K562 (cell line): Measurements from ENCODE around the gene HOGA1. TPM values are rescaled to one million over a fixed set of nuclear protein-coding genes. Genes with fewer than 3 reads are reported as not detected.

ENCODE experiments used
- ARID1B ChIP-seq: fragments of 450-650 bp; IDR thresholded peaks from 2 replicates; pipeline ENCODE4 v1.6.1; 2016; ENCODE audit warnings: antibody characterized with exemption, mild to moderate bottlenecking, inconsistent platforms
- C11orf30 ChIP-seq: fragments of 450-650 bp; IDR thresholded peaks from 2 replicates; pipeline ENCODE4 v1.6.1; 2016; ENCODE audit warnings: low read depth, mild to moderate bottlenecking
- CCNT2 ChIP-seq: IDR thresholded peaks from 2 replicates; pipeline ENCODE4 v1.6.1; 2011; ENCODE audit warnings: borderline replicate concordance, low read depth, mild to moderate bottlenecking, moderate library complexity, mixed read lengths, low read length; ENCODE audit not compliant: insufficient read length; ENCODE audit errors: extremely low read depth
- DIDO1 ChIP-seq: fragments of 450-650 bp; IDR thresholded peaks from 2 replicates; pipeline ENCODE4 v1.6.1; 2016; ENCODE audit warnings: low read depth, missing biosample characterization, missing genetic modification characterization
- GMEB1 ChIP-seq: fragments of 250-450 bp; sonication (Bioruptor Pico); IDR thresholded peaks from 2 replicates; pipeline ENCODE4 v1.4.0; 2020; ENCODE audit warnings: mild to moderate bottlenecking
- HDGF ChIP-seq: fragments of 450-650 bp; IDR thresholded peaks from 2 replicates; pipeline ENCODE4 v1.6.1; 2016
- IRF9 ChIP-seq: fragments of 450-650 bp; IDR thresholded peaks from 2 replicates; pipeline ENCODE4 v1.6.1; 2016; ENCODE audit warnings: missing biosample characterization, missing genetic modification characterization
- MECOM ChIP-seq: fragments of 250-450 bp; sonication (Bioruptor Pico); IDR thresholded peaks from 2 replicates; pipeline ENCODE4 v1.8.0; 2022; ENCODE audit warnings: inconsistent platforms
- MTF1 ChIP-seq: fragments of 250-450 bp; sonication (Bioruptor Pico); IDR thresholded peaks from 2 replicates; pipeline ENCODE4 v1.9.0; 2021; ENCODE audit warnings: moderate library complexity, mild to moderate bottlenecking, inconsistent platforms, borderline replicate concordance
- NBN ChIP-seq: fragments of 450-650 bp; IDR thresholded peaks from 2 replicates; pipeline ENCODE4 v1.6.1; 2016; ENCODE audit warnings: low read depth, mild to moderate bottlenecking
- NR3C1 ChIP-seq: sonication (generic); formaldehyde crosslinking; IDR thresholded peaks from 2 replicates; pipeline ENCODE4 v1.8.1; 2022; ENCODE audit warnings: missing genetic modification reagents
- PHF20 ChIP-seq: fragments of 450-650 bp; IDR thresholded peaks from 2 replicates; pipeline ENCODE4 v1.6.1; 2018; ENCODE audit not compliant: partially characterized antibody
- PTTG1 ChIP-seq: fragments of 450-650 bp; IDR thresholded peaks from 2 replicates; pipeline ENCODE4 v1.6.1; 2016; ENCODE audit warnings: low read depth, mild to moderate bottlenecking, missing genetic modification characterization, missing compliant biosample characterization
- RB1 ChIP-seq: fragments of 450-650 bp; IDR thresholded peaks from 2 replicates; pipeline ENCODE4 v1.6.1; 2017; ENCODE audit warnings: low read depth, mild to moderate bottlenecking
- TCF7L2 ChIP-seq: fragments of 150-350 bp; IDR thresholded peaks from 2 replicates; pipeline ENCODE4 v1.6.1; 2016; ENCODE audit warnings: low read depth, mild to moderate bottlenecking, low read length, moderate library complexity
- TFAM ChIP-seq: fragments of 250-450 bp; sonication (Bioruptor Pico); conservative IDR thresholded peaks from 2 replicates; pipeline ENCODE4 v1.5.0; 2021; ENCODE audit warnings: mild to moderate bottlenecking, moderate library complexity
- TRIM28 ChIP-seq: fragments of 450-650 bp; IDR thresholded peaks from 2 replicates; pipeline ENCODE4 v1.6.1; 2017
- ZBTB43 ChIP-seq: sonication (generic); formaldehyde crosslinking; IDR thresholded peaks from 2 replicates; pipeline ENCODE4 v1.8.0; 2023; ENCODE audit warnings: mild to moderate bottlenecking, missing genetic modification reagents
- ZKSCAN1 ChIP-seq: fragments of 150-350 bp; IDR thresholded peaks from 2 replicates; pipeline ENCODE4 v1.6.1; 2016; ENCODE audit warnings: low read depth, low read length
- ZNF184 ChIP-seq: sonication (generic); formaldehyde crosslinking; IDR thresholded peaks from 2 replicates; pipeline ENCODE4 v1.5.0; 2020; ENCODE audit warnings: missing genetic modification reagents
- ZNF274 ChIP-seq: IDR thresholded peaks from 2 replicates; pipeline ENCODE4 v1.6.1; 2011; ENCODE audit warnings: low read depth, mild to moderate bottlenecking, low read length, moderate library complexity, borderline replicate concordance
- ZNF354B ChIP-seq: fragments of 250-450 bp; sonication (Bioruptor Pico); IDR thresholded peaks from 2 replicates; pipeline ENCODE4 v1.4.0; 2020
- ZNF780A ChIP-seq: fragments of 250-450 bp; sonication (Bioruptor Pico); IDR thresholded peaks from 2 replicates; pipeline ENCODE4 v1.5.0; 2021; ENCODE audit warnings: mild to moderate bottlenecking
- polyA plus RNA-seq, 8 experiments: library from polyadenylated mRNA; depleted of rRNA in 4 of 8; stranded (reverse) in 5 of 8; unstranded in 3 of 8; fragments of >200 nt; fragmentation: Nextera tagmentation in 2 of 8; fragmentation: Illumina TruSeq in 1 of 8; extraction: Ambion mirVana in 2 of 8; extraction: Trizol in 1 of 8; gene quantifications; 2 replicates each; pipeline versions ENCODE4 v1.2.1 to v1.2.3, GENCODE V29; 2011 to 2014; ENCODE audit warnings: inconsistent platforms in 1 of 8, missing spikeins in 1 of 8
- total RNA-seq, 7 experiments: library from RNA; depleted of rRNA in 6 of 7; stranded (reverse); fragments of >200 nt in 6 of 7; fragmentation: Illumina TruSeq in 2 of 7; extraction: Trizol in 2 of 7; gene quantifications; 2 replicates each; pipeline versions ENCODE4 v1.2.1 to v1.2.3, GENCODE V29; 2011 to 2021; ENCODE audit warnings: low replicate concordance in 1 of 7

Gene HOGA1
- total and polyA plus RNA-seq, 9 of the 15 experiments (the other 6 are each of a cell fraction or from before 2014, with no cell fraction given) = not detected

GRCh38 chr10:97627731-97628130 is 43.5 kb downstream of the HOGA1 start (continued):
- TF ChIP-seq ZBTB43 (CRISPR knock-in tag) (no peak), ZNF780A (CRISPR knock-in tag) (no peak), ZNF274 (no peak), NBN (no peak), ZKSCAN1 (no peak), PTTG1 (tag) (peak; percentile 66), RB1 (no peak), TRIM28 (no peak), DIDO1 (tag) (no peak), GMEB1 (CRISPR knock-in tag) (no peak), HDGF (no peak), C11orf30 (peak; percentile 61), PHF20 (no peak), TCF7L2 (no peak), ZNF354B (CRISPR knock-in tag) (0 out of 2 replicates have a peak, but pooled peaks have one; percentile 15), MTF1 (CRISPR knock-in tag) (peak; percentile 34; the same call in 1 of the 2 replicates), NR3C1 (CRISPR knock-in tag) (no peak), IRF9 (tag) (0 out of 2 replicates have a peak, but pooled peaks have one; percentile 12), ZNF184 (CRISPR knock-in tag) (no peak), MECOM (0 out of 2 replicates have a peak, but pooled peaks have one; percentile 40), ARID1B (peak; percentile 17; the same call in 1 of the 2 replicates), TFAM (CRISPR knock-in tag) (no peak), CCNT2 (no peak)
